HG02884 (cell line): Measurements from ENCODE around the gene OR13F1.
"Not testable (repeated sequence)": the region's sequence is repeated elsewhere in the genome, so short reads cannot be mapped to it uniquely, and the experiment has no call there.

Source experiments
- ATAC-seq: cut with Tn5 transposase; IDR thresholded peaks from one replicate; pipeline ENCODE4 v1.9.1; 2021; ENCODE audit warnings: mild to moderate bottlenecking, moderate library complexity; ENCODE audit not compliant: unreplicated experiment

The OR13F1 gene

GRCh38 chr9:104503963-104504362, at the start of gene OR13F1:
TSS of gene OR13F1 (plus strand) at chr9:104504263. CDS start at chr9:104504263, 0 bp downstream.
- no peak for ATAC-seq

DNA sequence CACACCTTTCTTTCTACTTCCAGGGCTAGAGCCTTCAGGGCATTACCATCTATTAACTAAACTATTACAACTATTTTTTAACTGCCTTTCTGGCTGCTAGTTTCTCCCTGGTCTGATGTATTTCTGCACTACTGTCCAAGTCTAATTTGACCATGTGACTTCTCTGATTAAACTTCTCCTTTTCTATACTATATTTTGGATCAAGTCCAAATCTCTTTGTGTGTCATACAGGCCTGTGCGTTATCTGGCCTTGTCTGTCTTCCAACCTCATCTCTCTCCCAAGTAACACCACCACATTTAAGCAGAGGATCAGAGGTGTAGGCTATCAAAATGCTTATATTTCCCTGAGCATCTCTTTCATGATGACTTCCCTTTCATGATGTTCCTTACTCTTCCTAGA, 47.2 kb upstream of the OR13F1 start:
- no peak for ATAC-seq

GRCh38 chr9:104463864-104464263, 40.2 kb upstream of the OR13F1 start:
- no peak for ATAC-seq

GRCh38 chr9:104468261-104468660, 35.8 kb upstream of the OR13F1 start:
- ATAC-seq = no peak

GRCh38 chr9:104482921-104483570, 21.0 kb upstream of the OR13F1 start:
- no peak for ATAC-seq

GRCh38 chr9:104485014-104485413, 19.0 kb upstream of the OR13F1 start:
- no peak for ATAC-seq

GRCh38 chr9:104494808-104495207, 9.3 kb upstream of the OR13F1 start:
- no peak for ATAC-seq

DNA sequence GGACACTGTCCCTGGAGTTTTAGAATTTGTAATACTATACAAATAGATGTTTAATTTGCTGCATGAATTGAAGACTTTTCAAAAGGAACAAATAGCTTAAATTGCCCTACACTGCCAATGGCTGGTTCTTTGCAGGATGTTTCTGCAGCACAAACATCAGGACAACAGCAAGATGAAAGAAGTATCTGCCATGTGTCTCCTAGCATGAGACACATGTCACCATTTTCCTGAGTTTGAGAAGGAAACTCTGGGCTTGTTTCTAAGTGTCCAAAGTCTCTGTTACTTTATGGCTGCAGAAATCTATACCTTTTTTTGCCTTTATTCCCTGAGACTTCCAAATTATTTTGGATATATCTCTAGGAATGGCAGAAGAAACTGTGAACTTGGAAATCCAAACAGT, 623 bp upstream of the OR13F1 start:
- ATAC-seq = no peak

- no peak for ATAC-seq
Observed at GRCh38 chr9:104506565-104506964, 2.5 kb downstream of the OR13F1 start.

DNA sequence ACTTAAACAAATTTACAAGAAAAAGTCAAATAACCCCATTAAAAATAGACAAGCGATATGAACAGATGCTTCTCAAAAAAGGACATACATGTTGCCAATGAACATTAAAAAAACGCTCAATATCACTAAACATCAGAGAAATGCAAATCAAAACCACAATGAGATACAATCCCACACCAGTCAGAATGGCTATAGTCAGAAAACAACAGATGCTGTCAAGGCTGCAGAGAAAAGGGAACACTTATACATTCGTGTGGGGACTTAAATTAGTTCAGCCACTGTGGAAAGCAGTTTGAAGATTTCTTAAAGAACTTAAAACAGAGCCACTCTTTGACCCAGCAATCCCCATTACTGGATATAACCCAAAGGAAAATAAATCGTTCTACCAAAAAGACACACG, 10.8 kb downstream of the OR13F1 start:
- no peak for ATAC-seq

- not testable (repeated sequence) for ATAC-seq
Observed at GRCh38 chr9:104520241-104520640, 16.2 kb downstream of the OR13F1 start.

DNA sequence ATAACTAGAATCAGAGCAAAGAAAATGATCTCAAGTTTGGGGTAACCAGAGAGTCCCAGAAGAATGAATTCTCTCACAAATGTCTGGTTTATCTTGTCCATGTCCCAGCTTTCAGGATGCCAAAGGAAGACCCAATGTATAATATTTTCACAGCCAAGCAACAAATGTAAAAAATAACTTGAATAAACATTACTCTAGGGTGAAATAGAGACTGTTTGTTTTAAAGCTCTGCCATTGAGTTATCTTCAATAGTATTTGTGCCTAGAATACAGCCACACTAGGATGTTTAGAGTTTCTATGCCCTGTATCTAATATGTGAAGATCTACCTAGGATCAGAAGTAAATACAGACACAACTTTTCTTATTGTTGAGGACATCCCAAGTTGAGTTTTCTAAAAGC, 23.0 kb downstream of the OR13F1 start, which contains the start of gene OR13C4:
OR13C4 (minus strand) TSS at position 101 of the 400 bp plus-strand sequence; CDS start at position 101, 0 bp downstream.
- ATAC-seq = no peak

GRCh38 chr9:104536756-104537155, 32.7 kb downstream of the OR13F1 start, which contains the start of gene OR13C3:
TSS of gene OR13C3 (minus strand) at chr9:104536856. CDS start at chr9:104536723, 133 bp downstream.
- ATAC-seq = no peak

DNA sequence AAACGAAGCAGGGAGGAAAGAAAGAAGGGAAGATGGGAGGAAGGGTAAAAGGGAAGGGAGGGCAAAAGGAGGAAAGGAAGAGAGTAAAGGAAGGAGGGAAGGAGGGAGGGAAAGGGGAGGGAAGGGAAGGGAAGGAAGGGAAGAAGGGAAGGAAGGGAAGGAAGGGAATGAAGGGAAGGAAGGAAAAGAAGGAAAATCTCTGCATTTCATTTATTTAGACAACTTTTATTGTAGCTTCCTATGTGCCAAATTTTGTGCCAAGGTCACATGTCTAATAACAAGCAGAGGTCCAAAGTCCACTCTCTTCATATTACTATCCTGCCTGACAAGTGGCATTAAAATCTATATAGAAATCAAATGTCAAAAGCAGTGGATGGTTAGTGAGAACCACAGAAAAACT, 35.2 kb downstream of the OR13F1 start:
- no peak for ATAC-seq

DNA sequence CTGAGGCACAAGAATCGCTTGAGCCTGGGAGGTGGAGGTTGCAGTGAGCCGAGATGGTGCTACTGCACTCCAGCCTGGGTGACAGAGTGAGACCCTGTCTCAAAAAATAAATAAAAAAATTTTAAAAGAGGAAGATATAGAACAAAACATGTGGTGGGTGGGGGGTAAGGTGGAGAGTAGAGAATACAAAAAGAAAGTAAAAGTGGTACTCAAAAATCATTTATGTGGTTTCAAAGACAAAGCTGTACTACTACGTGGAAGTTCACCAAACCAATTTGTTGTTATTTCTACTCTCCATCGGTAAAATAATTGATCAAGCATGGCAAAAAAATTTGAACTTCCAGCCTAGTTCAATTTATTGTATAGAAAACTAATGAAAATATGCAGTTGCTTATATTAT, 40.6 kb downstream of the OR13F1 start:
- no peak for ATAC-seq

GRCh38 chr9:104553261-104553660, 49.2 kb downstream of the OR13F1 start:
- no peak for ATAC-seq
